Trophoblast cell (in vitro differentiated cells and primary cell): Measurements from ENCODE around the gene MADCAM1.

Source experiments
- DNase-seq, 2 donors: peaks; one replicate each; pipeline ENCODE4 v3.0.0-alpha.2; 2016
- H2AFZ ChIP-seq: 2 replicates; pipeline ENCODE4 v1.6.1; 2013; ENCODE audit warnings: low read length, moderate library complexity, mild to moderate bottlenecking; ENCODE audit not compliant: insufficient read depth, poor library complexity
- H2AK5ac ChIP-seq: 2 replicates; pipeline ENCODE4 v1.6.1; 2013; ENCODE audit warnings: mild to moderate bottlenecking, low read length
- H2BK120ac ChIP-seq: 2 replicates; pipeline ENCODE4 v1.6.1; 2013; ENCODE audit warnings: low read length, mild to moderate bottlenecking, moderate library complexity; ENCODE audit not compliant: insufficient read depth, poor library complexity
- H2BK12ac ChIP-seq: 2 replicates; pipeline ENCODE4 v1.6.1; 2013; ENCODE audit warnings: mild to moderate bottlenecking, low read length, moderate library complexity
- H2BK5ac ChIP-seq: 2 replicates; pipeline ENCODE4 v1.6.1; 2013; ENCODE audit warnings: low read length, low read depth, moderate library complexity, mild to moderate bottlenecking; ENCODE audit not compliant: poor library complexity
- H3K14ac ChIP-seq: 2 replicates; pipeline ENCODE4 v1.6.1; 2013; ENCODE audit warnings: mild to moderate bottlenecking, low read length
- H3K18ac ChIP-seq: 2 replicates; pipeline ENCODE4 v1.6.1; 2013; ENCODE audit warnings: mild to moderate bottlenecking, low read length
- H3K23ac ChIP-seq: 2 replicates; pipeline ENCODE4 v1.6.1; 2013; ENCODE audit warnings: low read length
- H3K27ac ChIP-seq: 2 replicates; pipeline ENCODE4 v1.5.1; 2013; ENCODE audit warnings: low read depth, mild to moderate bottlenecking, inconsistent platforms, low read length, moderate library complexity
- H3K27me3 ChIP-seq: 2 replicates; pipeline ENCODE4 v1.6.1; 2013; ENCODE audit warnings: inconsistent platforms, mild to moderate bottlenecking, low read length, moderate library complexity; ENCODE audit not compliant: insufficient read depth
- H3K36me3 ChIP-seq, 2 experiments: 1 replicate in 1 of 2; 2 replicates in 1 of 2; pipeline ENCODE4 v1.6.1; 2013; ENCODE audit warnings: low read length in 2 of 2, mild to moderate bottlenecking in 2 of 2, moderate library complexity in 1 of 2; ENCODE audit not compliant: insufficient read depth in 2 of 2, control insufficient read depth in 1 of 2
- H3K4ac ChIP-seq: 2 replicates; pipeline ENCODE4 v1.6.1; 2013; ENCODE audit warnings: low read depth, mild to moderate bottlenecking, low read length, moderate library complexity
- H3K4me1 ChIP-seq, 2 experiments: 1 replicate in 1 of 2; 2 replicates in 1 of 2; pipeline ENCODE4 v1.6.1; 2013; ENCODE audit warnings: low read length in 2 of 2, mild to moderate bottlenecking in 2 of 2, moderate library complexity in 1 of 2; ENCODE audit not compliant: insufficient read depth in 2 of 2, control insufficient read depth in 1 of 2
- H3K4me2 ChIP-seq: 2 replicates; pipeline ENCODE4 v1.6.1; 2013; ENCODE audit warnings: inconsistent platforms, mild to moderate bottlenecking, low read length, moderate library complexity
- H3K4me3 ChIP-seq: 2 replicates; pipeline ENCODE4 v1.5.1; 2013; ENCODE audit warnings: mild to moderate bottlenecking, low read depth, low read length, inconsistent platforms
- H3K79me1 ChIP-seq: one replicate; pipeline ENCODE4 v1.6.1; 2013; ENCODE audit warnings: low read length
- H3K79me2 ChIP-seq: 2 replicates; pipeline ENCODE4 v1.6.1; 2013; ENCODE audit warnings: low read length, mild to moderate bottlenecking; ENCODE audit not compliant: control insufficient read depth, insufficient read depth, poor library complexity
- H3K9ac ChIP-seq: 2 replicates; pipeline ENCODE4 v1.6.1; 2013; ENCODE audit warnings: mild to moderate bottlenecking, low read length
- H3K9me3 ChIP-seq: 2 replicates; pipeline ENCODE4 v1.6.1; 2013; ENCODE audit warnings: low read depth, mild to moderate bottlenecking, control low read depth, inconsistent platforms, low read length; ENCODE audit not compliant: insufficient read depth
- H4K12ac ChIP-seq: 2 replicates; pipeline ENCODE4 v1.6.1; 2013; ENCODE audit warnings: low read depth, mild to moderate bottlenecking, low read length, moderate library complexity
- H4K8ac ChIP-seq: 2 replicates; pipeline ENCODE4 v1.6.1; 2013; ENCODE audit warnings: low read depth, mild to moderate bottlenecking, low read length, moderate library complexity
- H4K91ac ChIP-seq: one replicate; pipeline ENCODE4 v1.6.1; 2013; ENCODE audit warnings: low read depth, mild to moderate bottlenecking, low read length, moderate library complexity
- WGBS: extraction: QIAGEN DNeasy Blood & Tissue Kit; methylation state at CpG from one replicate; pipeline ENCODE4 v1.1.7; 2013; ENCODE audit warnings: missing lambda C conversion rate; ENCODE audit not compliant: insufficient read length, insufficient coverage; ENCODE audit errors: extremely low coverage; 5-methylcytosine and 5-hydroxymethylcytosine counted together

The MADCAM1 gene

DNA sequence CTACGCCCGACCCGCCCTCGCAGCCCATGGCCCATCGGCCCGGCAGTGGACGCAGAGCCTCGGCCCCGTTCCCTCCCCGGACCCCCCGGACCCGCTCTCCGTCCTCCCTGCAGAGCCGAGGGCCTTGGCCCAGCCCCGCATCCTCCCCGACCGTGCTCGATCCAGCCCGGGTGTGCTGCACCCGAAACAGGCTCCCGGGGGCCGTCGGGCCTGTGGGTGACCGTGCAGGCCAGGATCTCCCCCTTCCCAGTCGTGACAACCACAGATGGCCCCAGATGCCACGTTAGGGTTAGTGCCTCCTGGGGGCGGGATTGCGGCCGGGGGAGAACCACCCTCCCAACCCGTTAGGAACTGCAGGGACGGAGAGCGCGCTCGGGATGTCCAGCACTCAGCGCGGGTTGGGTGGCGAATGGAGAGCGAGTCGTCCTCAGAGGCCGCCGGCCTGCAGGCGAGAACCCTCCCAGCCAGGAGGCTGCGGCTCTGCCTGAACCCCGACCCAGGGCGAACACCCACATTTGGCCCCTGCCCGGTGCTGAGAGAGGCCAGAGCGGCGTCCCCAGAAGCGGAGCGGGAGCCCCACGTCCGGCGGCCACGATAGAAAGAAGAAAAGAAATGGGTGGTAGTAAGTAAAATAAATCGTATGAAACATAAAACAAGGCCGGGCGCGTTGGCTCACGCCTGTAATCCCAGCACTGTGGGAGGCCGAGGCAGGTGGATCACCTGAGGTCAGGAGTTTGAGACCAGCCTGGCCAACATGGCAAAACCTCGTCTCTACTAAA lies 6.7 kb upstream of the MADCAM1 start:
- peak overlapping the region; percentile 96 for H3K4me3 ChIP-seq
- H3K36me3 ChIP-seq: no peaks in the 10 kb centered on the region
- H4K91ac ChIP-seq: peak overlapping the region; percentile 40
- peak overlapping the region; percentile 89 for H3K9ac ChIP-seq
- H2BK120ac ChIP-seq: no peak overlapping the region
- H4K8ac ChIP-seq: peak overlapping the region; percentile 80
- H3K4me1 ChIP-seq: peaks cover 14 to 22% of the 10 kb centered on the region in 2 experiments
- H2AFZ ChIP-seq: peak overlapping the region; percentile 31
- no peak overlapping the region for H3K23ac ChIP-seq
- peak overlapping the region; percentile 99 for H3K4me2 ChIP-seq
- H3K9me3 ChIP-seq: peaks cover 7% of the 10 kb centered on the region
- WGBS: no CpG with 5 or more reads among the region's 61 CpGs
- peak overlapping the region; percentile 28 for H3K14ac ChIP-seq
- H2AK5ac ChIP-seq: peak overlapping the region; percentile 17
- no peak for DNase-seq
- peaks cover 22% of the 10 kb centered on the region for H3K79me1 ChIP-seq
- no peak overlapping the region for H2BK12ac ChIP-seq
- H3K27ac ChIP-seq: peak overlapping the region; percentile 45
- H3K27me3 ChIP-seq: no peaks in the 10 kb centered on the region
- peaks cover 4% of the 10 kb centered on the region for H3K79me2 ChIP-seq
- peak overlapping the region; percentile 18 for H3K4ac ChIP-seq
- no peak overlapping the region for H2BK5ac ChIP-seq
- H3K18ac ChIP-seq: peak overlapping the region; percentile 62
- H4K12ac ChIP-seq: peak overlapping the region; percentile 61

DNA sequence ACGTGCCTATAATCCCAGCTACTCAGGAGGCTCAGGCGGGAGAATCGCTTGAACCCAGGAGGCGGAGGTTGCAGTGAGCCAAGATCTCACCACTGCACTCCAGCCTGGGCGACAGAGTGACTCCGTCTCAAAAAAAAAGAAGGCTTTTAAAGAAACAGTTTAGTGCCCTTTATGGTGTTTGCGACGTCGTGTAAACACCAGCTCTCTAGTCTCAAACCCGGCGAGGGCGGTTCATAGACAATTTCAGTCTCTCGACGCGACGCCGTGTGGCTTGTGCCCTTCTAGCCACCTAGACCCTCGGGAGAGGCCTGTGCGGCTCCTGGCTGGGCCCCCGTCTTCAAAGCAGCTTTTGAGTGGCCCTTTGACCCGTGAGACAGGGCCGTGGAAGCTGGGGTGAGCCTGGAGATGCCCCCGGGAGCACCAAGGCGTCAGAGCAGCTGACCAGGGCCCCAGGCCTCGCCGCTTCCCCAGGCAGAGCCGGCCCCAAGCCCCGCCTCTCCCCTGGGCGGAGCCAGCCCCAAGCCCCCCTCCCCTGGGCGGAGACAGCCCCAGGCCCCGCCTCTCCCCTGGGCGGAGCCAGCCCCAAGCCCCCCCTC lies 5.0 kb upstream of the MADCAM1 start:
- DNase-seq: peak; percentile 27 to 36
- H4K8ac ChIP-seq: no peak overlapping the region
- H3K14ac ChIP-seq: no peak overlapping the region
- H3K79me2 ChIP-seq: peaks cover 4% of the 10 kb centered on the region
- H2BK12ac ChIP-seq: no peak overlapping the region
- no peak overlapping the region for H3K9ac ChIP-seq
- H3K9me3 ChIP-seq: peaks cover 9% of the 10 kb centered on the region
- no peak overlapping the region for H3K4ac ChIP-seq
- no peak overlapping the region for H3K4me3 ChIP-seq
- no peak overlapping the region for H3K27ac ChIP-seq
- H2BK120ac ChIP-seq: no peak overlapping the region
- no peak overlapping the region for H3K18ac ChIP-seq
- no peaks in the 10 kb centered on the region for H3K36me3 ChIP-seq
- no peak overlapping the region for H2AK5ac ChIP-seq
- H3K4me2 ChIP-seq: no peak overlapping the region
- H4K12ac ChIP-seq: no peak overlapping the region
- H2BK5ac ChIP-seq: no peak overlapping the region
- peaks cover 5% of the 10 kb centered on the region for H3K27me3 ChIP-seq
- H3K4me1 ChIP-seq: peaks cover 6 to 17% of the 10 kb centered on the region in 2 experiments
- no CpG with 5 or more reads among the region's 32 CpGs for WGBS
- H3K23ac ChIP-seq: no peak overlapping the region
- H4K91ac ChIP-seq: no peak overlapping the region
- peaks cover 18% of the 10 kb centered on the region for H3K79me1 ChIP-seq
- H2AFZ ChIP-seq: no peak overlapping the region

DNA sequence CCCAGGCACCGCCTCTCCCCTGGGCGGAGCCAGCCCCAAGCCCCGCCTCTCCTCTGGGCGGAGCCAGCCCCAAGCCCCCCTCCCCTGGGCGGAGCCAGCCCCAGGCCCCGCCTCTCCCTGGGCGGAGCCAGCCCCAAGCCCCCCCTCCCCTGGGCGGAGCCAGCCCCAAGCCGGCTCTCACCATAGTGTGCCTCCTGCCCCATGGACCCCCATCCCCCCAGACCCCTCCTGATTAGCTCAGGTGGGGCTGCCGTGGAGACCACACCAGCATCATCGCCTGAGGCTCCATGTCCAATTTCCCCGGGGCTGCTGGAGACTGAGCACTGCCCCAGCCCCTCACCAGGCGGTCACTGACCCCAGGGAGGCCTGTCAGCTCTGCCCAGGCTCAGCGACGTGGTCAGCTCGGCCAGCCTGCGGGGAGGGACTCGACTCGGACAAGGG lies 4.2 kb upstream of the MADCAM1 start:
- H3K4me3 ChIP-seq: no peak overlapping the region
- H4K8ac ChIP-seq: no peak overlapping the region
- no peak overlapping the region for H3K23ac ChIP-seq
- WGBS: no CpG with 5 or more reads among the region's 19 CpGs
- H3K4me1 ChIP-seq: peaks cover 4 to 14% of the 10 kb centered on the region in 2 experiments
- no peak overlapping the region for H2BK12ac ChIP-seq
- H3K79me1 ChIP-seq: peaks cover 16% of the 10 kb centered on the region
- peaks cover 9% of the 10 kb centered on the region for H3K9me3 ChIP-seq
- H3K18ac ChIP-seq: no peak overlapping the region
- H2BK120ac ChIP-seq: no peak overlapping the region
- H3K79me2 ChIP-seq: peaks cover 4% of the 10 kb centered on the region
- no peak overlapping the region for H3K27ac ChIP-seq
- H3K4me2 ChIP-seq: no peak overlapping the region
- no peak overlapping the region for H2BK5ac ChIP-seq
- no peak overlapping the region for H2AK5ac ChIP-seq
- H3K14ac ChIP-seq: no peak overlapping the region
- H3K4ac ChIP-seq: no peak overlapping the region
- H4K12ac ChIP-seq: no peak overlapping the region
- no peak overlapping the region for H3K9ac ChIP-seq
- H3K36me3 ChIP-seq: no peaks in the 10 kb centered on the region
- H2AFZ ChIP-seq: no peak overlapping the region
- DNase-seq: peak; percentile 21 to 55
- H4K91ac ChIP-seq: no peak overlapping the region
- peaks cover 8% of the 10 kb centered on the region for H3K27me3 ChIP-seq

DNA sequence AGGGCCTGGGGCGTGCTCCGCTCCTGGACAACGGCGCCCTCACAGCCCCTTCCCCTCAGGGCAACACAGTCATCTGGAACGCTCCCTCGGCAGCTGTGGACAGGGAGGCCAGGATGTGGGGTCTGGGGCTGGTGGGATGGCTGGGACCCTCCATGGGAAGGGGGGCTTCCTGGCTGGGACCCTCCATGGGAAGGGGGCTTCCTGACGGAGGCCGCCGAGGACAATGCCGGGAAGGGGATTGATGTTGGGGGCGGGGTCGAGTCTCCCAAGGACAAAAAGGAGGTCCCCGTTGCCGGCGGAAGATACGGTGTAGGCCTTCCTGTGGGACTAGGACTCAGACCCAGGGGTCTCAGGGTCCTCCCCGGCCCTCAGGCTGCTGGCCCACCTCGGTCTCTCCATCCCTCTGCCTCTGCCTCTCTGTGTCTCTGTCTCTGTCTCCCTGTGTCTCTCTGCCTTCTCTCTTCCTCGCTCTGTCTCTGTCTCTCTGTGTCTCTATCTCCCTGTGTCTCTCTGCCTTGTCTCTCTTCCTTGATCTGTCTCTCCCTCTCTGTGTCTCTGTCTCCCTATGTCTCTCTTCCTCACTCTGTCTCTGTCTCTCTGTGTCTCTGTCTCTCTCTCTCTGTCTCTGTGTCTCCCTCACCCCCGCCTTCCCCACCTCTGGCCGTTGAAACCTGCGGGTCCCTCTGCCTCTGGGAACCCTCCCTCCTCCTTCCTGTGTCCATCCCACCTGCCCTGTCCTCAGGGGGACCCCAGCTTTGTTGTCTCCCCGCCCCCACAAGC lies 2.7 kb upstream of the MADCAM1 start:
- WGBS: no CpG with 5 or more reads among the region's 23 CpGs
- H3K4me1 ChIP-seq: peaks cover 0 to 6% of the 10 kb centered on the region in 2 experiments
- no peak overlapping the region for H2AK5ac ChIP-seq
- no peak overlapping the region for H3K4ac ChIP-seq
- H3K79me1 ChIP-seq: peaks cover 7% of the 10 kb centered on the region
- H4K8ac ChIP-seq: no peak overlapping the region
- H3K23ac ChIP-seq: no peak overlapping the region
- H2BK5ac ChIP-seq: no peak overlapping the region
- no peak overlapping the region for H3K27ac ChIP-seq
- H3K4me2 ChIP-seq: no peak overlapping the region
- no peak overlapping the region for H3K14ac ChIP-seq
- H3K79me2 ChIP-seq: peaks cover 2% of the 10 kb centered on the region
- H2AFZ ChIP-seq: no peak overlapping the region
- no peaks in the 10 kb centered on the region for H3K36me3 ChIP-seq
- H3K18ac ChIP-seq: no peak overlapping the region
- H3K9me3 ChIP-seq: peaks cover 15% of the 10 kb centered on the region
- H3K4me3 ChIP-seq: no peak overlapping the region
- H4K91ac ChIP-seq: no peak overlapping the region
- peaks cover 21% of the 10 kb centered on the region for H3K27me3 ChIP-seq
- DNase-seq: no peak
- H2BK120ac ChIP-seq: no peak overlapping the region
- H3K9ac ChIP-seq: no peak overlapping the region
- no peak overlapping the region for H2BK12ac ChIP-seq
- H4K12ac ChIP-seq: no peak overlapping the region
